ENCODE data around the gene MYEOV.

DNA sequence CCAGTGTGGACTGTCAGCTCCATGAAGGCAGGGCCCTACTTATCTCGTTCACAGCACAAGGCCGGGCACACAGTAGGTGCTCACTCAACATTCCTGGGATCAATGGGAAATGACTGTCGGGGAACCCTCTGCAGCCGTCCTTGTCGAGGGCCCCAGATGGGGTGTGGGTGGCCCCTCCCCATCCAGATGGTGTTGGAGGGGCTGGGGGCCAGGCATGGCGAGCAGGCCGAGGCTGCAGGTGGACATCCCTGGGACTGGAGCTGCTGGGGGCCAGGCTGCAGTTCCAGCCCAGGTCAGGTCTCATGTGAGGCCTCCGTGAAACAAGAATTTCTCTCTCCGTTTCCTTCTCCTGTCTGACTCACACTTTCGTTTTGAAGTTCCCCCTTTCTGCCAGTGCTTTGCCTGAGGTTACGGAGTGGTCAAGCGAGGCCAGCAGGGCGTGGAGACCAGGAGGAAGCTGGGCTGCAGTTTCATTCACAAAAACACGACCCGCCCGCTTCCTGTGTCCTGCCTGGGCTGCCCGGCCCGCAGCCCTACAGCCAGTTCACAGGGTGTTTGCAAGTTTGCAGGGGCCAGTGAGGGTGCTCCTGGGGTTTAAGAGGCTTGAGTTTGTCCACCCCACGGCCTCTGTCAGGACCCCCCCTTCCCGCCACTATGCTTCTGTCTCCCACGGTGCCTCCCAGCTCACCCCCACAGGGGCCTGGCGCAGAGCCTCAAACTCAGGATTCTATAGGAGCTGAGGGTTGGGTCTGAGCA is 4.5 kb downstream of the MYEOV start:
- TF ChIP-seq FOXK1 (CRISPR knock-in tag; IDR thresholded peaks at IDR 0.05), result no peak
- TF ChIP-seq, protein P1, sequence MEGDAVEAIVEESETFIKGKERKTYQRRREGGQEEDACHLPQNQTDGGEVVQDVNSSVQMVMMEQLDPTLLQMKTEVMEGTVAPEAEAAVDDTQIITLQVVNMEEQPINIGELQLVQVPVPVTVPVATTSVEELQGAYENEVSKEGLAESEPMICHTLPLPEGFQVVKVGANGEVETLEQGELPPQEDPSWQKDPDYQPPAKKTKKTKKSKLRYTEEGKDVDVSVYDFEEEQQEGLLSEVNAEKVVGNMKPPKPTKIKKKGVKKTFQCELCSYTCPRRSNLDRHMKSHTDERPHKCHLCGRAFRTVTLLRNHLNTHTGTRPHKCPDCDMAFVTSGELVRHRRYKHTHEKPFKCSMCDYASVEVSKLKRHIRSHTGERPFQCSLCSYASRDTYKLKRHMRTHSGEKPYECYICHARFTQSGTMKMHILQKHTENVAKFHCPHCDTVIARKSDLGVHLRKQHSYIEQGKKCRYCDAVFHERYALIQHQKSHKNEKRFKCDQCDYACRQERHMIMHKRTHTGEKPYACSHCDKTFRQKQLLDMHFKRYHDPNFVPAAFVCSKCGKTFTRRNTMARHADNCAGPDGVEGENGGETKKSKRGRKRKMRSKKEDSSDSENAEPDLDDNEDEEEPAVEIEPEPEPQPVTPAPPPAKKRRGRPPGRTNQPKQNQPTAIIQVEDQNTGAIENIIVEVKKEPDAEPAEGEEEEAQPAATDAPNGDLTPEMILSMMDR (IDR thresholded peaks at IDR 0.05), result no peak
- no peak for TF ChIP-seq FOXP1 (CRISPR knock-in tag; IDR thresholded peaks at IDR 0.05; ENCODE audit: borderline replicate concordance)
- TF ChIP-seq, protein P2, sequence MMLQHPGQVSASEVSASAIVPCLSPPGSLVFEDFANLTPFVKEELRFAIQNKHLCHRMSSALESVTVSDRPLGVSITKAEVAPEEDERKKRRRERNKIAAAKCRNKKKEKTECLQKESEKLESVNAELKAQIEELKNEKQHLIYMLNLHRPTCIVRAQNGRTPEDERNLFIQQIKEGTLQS (CRISPR knock-in tag; conservative IDR thresholded peaks at IDR 0.05), result no peak
- TF ChIP-seq TP53 (CRISPR knock-in tag; IDR thresholded peaks at IDR 0.05), result no peak
- no peak for TF ChIP-seq GTF2I (CRISPR knock-in tag; conservative IDR thresholded peaks at IDR 0.05)
- TF ChIP-seq ZNF317 (CRISPR knock-in tag; IDR thresholded peaks at IDR 0.05; ENCODE audit: borderline replicate concordance, low read depth), result no peak
- TF ChIP-seq NR1H2 (CRISPR knock-in tag; IDR thresholded peaks at IDR 0.05), result no peak
- TF ChIP-seq SP1 (CRISPR knock-in tag; conservative IDR thresholded peaks at IDR 0.05), result no peak
- TF ChIP-seq, protein P3, sequence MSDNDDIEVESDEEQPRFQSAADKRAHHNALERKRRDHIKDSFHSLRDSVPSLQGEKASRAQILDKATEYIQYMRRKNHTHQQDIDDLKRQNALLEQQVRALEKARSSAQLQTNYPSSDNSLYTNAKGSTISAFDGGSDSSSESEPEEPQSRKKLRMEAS (CRISPR knock-in tag; IDR thresholded peaks at IDR 0.05), result no peak
- no peak for TF ChIP-seq SMAD3 (CRISPR knock-in tag; IDR thresholded peaks at IDR 0.05; ENCODE audit: borderline replicate concordance)
- TF ChIP-seq, protein P4, sequence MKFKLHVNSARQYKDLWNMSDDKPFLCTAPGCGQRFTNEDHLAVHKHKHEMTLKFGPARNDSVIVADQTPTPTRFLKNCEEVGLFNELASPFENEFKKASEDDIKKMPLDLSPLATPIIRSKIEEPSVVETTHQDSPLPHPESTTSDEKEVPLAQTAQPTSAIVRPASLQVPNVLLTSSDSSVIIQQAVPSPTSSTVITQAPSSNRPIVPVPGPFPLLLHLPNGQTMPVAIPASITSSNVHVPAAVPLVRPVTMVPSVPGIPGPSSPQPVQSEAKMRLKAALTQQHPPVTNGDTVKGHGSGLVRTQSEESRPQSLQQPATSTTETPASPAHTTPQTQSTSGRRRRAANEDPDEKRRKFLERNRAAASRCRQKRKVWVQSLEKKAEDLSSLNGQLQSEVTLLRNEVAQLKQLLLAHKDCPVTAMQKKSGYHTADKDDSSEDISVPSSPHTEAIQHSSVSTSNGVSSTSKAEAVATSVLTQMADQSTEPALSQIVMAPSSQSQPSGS (CRISPR knock-in tag; IDR thresholded peaks at IDR 0.05; ENCODE audit: borderline replicate concordance, low read depth), result no peak
- TF ChIP-seq ZNF232 (CRISPR knock-in tag; IDR thresholded peaks at IDR 0.05), result no peak
- TF ChIP-seq NR3C1 (CRISPR knock-in tag; conservative IDR thresholded peaks at IDR 0.05; ENCODE audit: low read depth), result no peak

All from WTC11 (cell line).